HepG2 (cell line): ENCODE results near the gene NDUFB11. TPM values are rescaled to one million over a fixed set of nuclear protein-coding genes. Genes with fewer than 3 reads are reported as not detected.

Experiments used
- ATAC-seq: fragments of 200-7000 bp; cut with Tn5 transposase; 3 replicates; pipeline ENCODE4 v1.9.1; 2020; ENCODE audit warnings: mild to moderate bottlenecking, moderate library complexity
- BruUV-seq: library from RNA; stranded (reverse); fragments of 400-500 nt; replicated peaks from 2 replicates; lab custom pipeline; 2021; lab: Mats Ljungman, UMichigan
- CTCF ChIA-PET: fragments of 300-600 bp; formaldehyde crosslinking; extraction: SDS; loops from one replicate; lab custom pipeline; 2021; ENCODE audit warnings: low total read pairs, inconsistent platforms, low intra/inter-chr PET ratio; lab: Yijun Ruan, JAX
- POLR2A ChIA-PET: fragments of 350-600 bp; sonication (Branson Sonifier 250); formaldehyde crosslinking; loops from one replicate; lab custom pipeline; 2020; ENCODE audit warnings: antibody characterized with exemption, inconsistent platforms; lab: Yijun Ruan, JAX
- DNase-seq: peaks from one replicate; pipeline ENCODE4 v3.0.0-alpha.2; 2015; ENCODE audit warnings: low spot score
- FAIRE-seq: peaks from 3 replicates; lab custom pipeline; 2011; peaks lifted over from hg19 to GRCh38; lab: Jason Lieb, UNC
- H2AFZ ChIP-seq: one replicate; pipeline ENCODE4 v1.6.1; 2011; ENCODE audit warnings: low read length, inconsistent platforms
- H3K27ac ChIP-seq: fragments of 300-600 bp; 3 replicates; pipeline ENCODE4 v1.8.0; 2011; ENCODE audit warnings: mixed run types, mild to moderate bottlenecking, mixed read lengths, low read length, inconsistent platforms; ENCODE audit not compliant: insufficient read depth; ENCODE audit errors: extremely low read length
- H3K27me3 ChIP-seq, 2 experiments: fragments of 200-600 bp in 1 of 2; 2 replicates in 1 of 2; 3 replicates in 1 of 2; pipeline versions ENCODE4 v1.6.0 to v1.8.0; 2011; ENCODE audit warnings: low read length in 2 of 2, mild to moderate bottlenecking in 2 of 2, moderate library complexity in 2 of 2, inconsistent platforms in 1 of 2; ENCODE audit not compliant: insufficient read depth in 2 of 2, control insufficient read depth in 1 of 2
- H3K36me3 ChIP-seq, 2 experiments: fragments of 200-600 bp in 1 of 2; replicated peaks in 1 of 2; 2 replicates in 1 of 2; 3 replicates in 1 of 2; pipeline versions ENCODE4 v1.5.1 to v1.8.0; 2011; ENCODE audit warnings: low read length in 2 of 2, inconsistent platforms in 1 of 2; ENCODE audit not compliant: insufficient read depth in 2 of 2, control insufficient read depth in 1 of 2
- H3K4me1 ChIP-seq: 2 replicates; pipeline ENCODE4 v1.5.1; 2012; ENCODE audit warnings: low read length, inconsistent platforms; ENCODE audit not compliant: insufficient read depth
- H3K4me2 ChIP-seq: 2 replicates; pipeline ENCODE4 v1.6.0; 2011; ENCODE audit warnings: low read depth, low read length, inconsistent platforms
- H3K4me3 ChIP-seq, 3 experiments: fragments of 200-600 bp in 1 of 3; sonication (generic), shearing (Covaris generic) in 1 of 3; replicated peaks in 1 of 3; 2 replicates each; pipeline ENCODE4 v1.5.1; 2011 to 2016; ENCODE audit warnings: low read length in 3 of 3, inconsistent platforms in 2 of 3, low read depth in 2 of 3, mild to moderate bottlenecking in 2 of 3, control low read depth in 1 of 3, mixed read lengths in 1 of 3; ENCODE audit not compliant: insufficient read depth in 1 of 3
- H3K79me2 ChIP-seq: one replicate; pipeline ENCODE4 v1.6.1; 2011; ENCODE audit warnings: low read length, inconsistent platforms; ENCODE audit not compliant: insufficient read depth
- H3K9ac ChIP-seq: 2 replicates; pipeline ENCODE4 v1.6.0; 2011; ENCODE audit warnings: mild to moderate bottlenecking, low read depth, low read length, inconsistent platforms; ENCODE audit not compliant: insufficient read depth
- H3K9me3 ChIP-seq: 2 replicates; pipeline ENCODE4 v1.5.1; 2012; ENCODE audit warnings: mild to moderate bottlenecking, low read length
- H4K20me1 ChIP-seq: 2 replicates; pipeline ENCODE4 v1.6.0; 2011; ENCODE audit warnings: inconsistent platforms, mild to moderate bottlenecking, low read length, moderate library complexity; ENCODE audit not compliant: insufficient read depth
- PHF21A ChIP-seq: sonication (generic); formaldehyde crosslinking; IDR thresholded peaks from 2 replicates; pipeline ENCODE4 v1.5.0; 2020; ENCODE audit warnings: mild to moderate bottlenecking, missing genetic modification reagents
- RAD21 ChIP-seq: fragments of 450-650 bp; formaldehyde crosslinking; IDR thresholded peaks from 2 replicates; pipeline ENCODE4 v1.5.0; 2020; ENCODE audit warnings: mild to moderate bottlenecking
- SP4 ChIP-seq: sonication (generic); formaldehyde crosslinking; IDR thresholded peaks from 2 replicates; pipeline ENCODE4 v1.8.1; 2023; ENCODE audit warnings: mild to moderate bottlenecking, missing genetic modification reagents
- ZNF232 ChIP-seq: sonication (generic); formaldehyde crosslinking; IDR thresholded peaks from 2 replicates; pipeline ENCODE4 v1.4.0; 2020; ENCODE audit warnings: missing genetic modification reagents, borderline replicate concordance
- ZNF572 ChIP-seq: sonication (generic); formaldehyde crosslinking; IDR thresholded peaks from 2 replicates; pipeline ENCODE4 v1.5.1; 2020; ENCODE audit warnings: mild to moderate bottlenecking, missing genetic modification reagents
- WGBS: methylation state at CpG from one replicate; pipeline ENCODE4 v1.1.6; 2017; ENCODE audit warnings: low lambda C conversion rate; 5-methylcytosine and 5-hydroxymethylcytosine counted together
- in situ Hi-C: cut with HindIII; loops from 2 replicates; pipeline ENCODE4 v1.10.0; 2017; ENCODE audit warnings: low pct_unique_long_range_greater_than_20kb; ENCODE audit not compliant: extremely low pct_ligation_motif_present
- intact Hi-C: fragments of 100-400 bp; cut with micrococcal nuclease; formaldehyde crosslinking; loops from one replicate; pipeline ENCODE4 v1.10.0; 2022; ENCODE audit not compliant: unreplicated experiment
- polyA plus RNA-seq, 8 experiments: library from polyadenylated mRNA; depleted of rRNA in 3 of 8; stranded (reverse) in 7 of 8; unstranded in 1 of 8; fragments of >200 nt; fragmentation: Illumina TruSeq in 4 of 8; extraction: Trizol in 4 of 8; gene quantifications; 2 replicates each; pipeline versions ENCODE4 v1.2.1 to v1.2.3, GENCODE V29; 2011 to 2016; ENCODE audit warnings: low read depth in 4 of 8, missing spikeins in 1 of 8, mixed read lengths in 1 of 8; ENCODE audit not compliant: insufficient read depth in 1 of 8
- total RNA-seq, 5 experiments: library from RNA; depleted of rRNA; stranded (reverse); fragments of >200 nt; fragmentation: Illumina TruSeq; extraction: Trizol; gene quantifications; 2 replicates each; pipeline ENCODE4 v1.2.3, GENCODE V29; 2016; ENCODE audit warnings: low read depth in 1 of 5
- TF ChIP-seq, protein P1 (sequence below): IDR thresholded peaks from 2 replicates; pipeline ENCODE4 v1.6.1; 2012; ENCODE audit warnings: low read depth, low read length, improper control_type of control experiment
- TF ChIP-seq, protein P2 (sequence below): sonication (generic); formaldehyde crosslinking; IDR thresholded peaks from 2 replicates; pipeline ENCODE4 v1.4.0; 2020; ENCODE audit warnings: missing genetic modification reagents; ENCODE audit errors: not compliant biosample characterization
- TF ChIP-seq, protein P3 (sequence below): sonication (generic); formaldehyde crosslinking; IDR thresholded peaks from 2 replicates; pipeline ENCODE4 v1.5.1; 2020; ENCODE audit warnings: missing genetic modification reagents, mild to moderate bottlenecking, borderline replicate concordance
- TF ChIP-seq, protein P4 (sequence below): sonication (generic); formaldehyde crosslinking; IDR thresholded peaks from 2 replicates; pipeline ENCODE4 v1.4.0; 2020; ENCODE audit warnings: mild to moderate bottlenecking, missing genetic modification reagents

NDUFB11 gene
- total and polyA plus RNA-seq, 2 of the 13 experiments (the other 11 are each of a cell fraction or from before 2014, with no cell fraction given) = 46.6 to 100 TPM

DNA sequence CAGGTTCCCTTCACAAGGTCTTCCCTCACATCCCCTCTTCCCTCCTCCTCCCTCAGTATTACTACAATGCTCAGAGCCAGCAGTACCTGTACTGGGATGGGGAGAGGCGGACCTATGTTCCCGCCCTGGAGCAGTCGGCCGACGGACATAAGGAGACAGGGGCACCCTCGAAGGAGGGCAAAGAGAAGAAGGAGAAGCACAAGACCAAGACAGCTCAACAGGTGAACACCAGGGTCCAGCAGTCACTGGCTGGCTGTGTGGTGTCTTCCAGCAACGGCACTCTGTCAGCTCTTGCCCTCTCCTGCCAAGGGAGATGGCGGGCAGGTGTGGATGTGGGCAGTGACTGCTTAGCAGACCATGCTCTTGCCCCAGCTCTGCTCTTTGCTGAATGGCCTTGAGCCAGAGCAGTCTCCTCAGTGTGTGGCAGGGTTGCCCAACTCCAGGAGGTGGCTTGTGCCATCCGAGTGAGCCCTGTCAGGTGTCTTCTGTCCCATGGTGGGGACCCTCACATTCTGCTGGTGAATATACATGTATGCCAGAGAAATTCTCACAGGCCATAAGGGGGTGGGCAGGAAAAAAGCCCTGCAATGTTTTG lies 37.7 kb upstream of the NDUFB11 start:
- H3K27me3 ChIP-seq = no peaks in the 10 kb centered on the region
- H3K27ac ChIP-seq = no peak overlapping the region
- no TSS peak for BruUV-seq
- no peak overlapping the region for H3K4me3 ChIP-seq
- no peaks in the 10 kb centered on the region for H3K79me2 ChIP-seq
- in situ Hi-C loops (no loop called here), intact Hi-C loops (no loop called here)
- H3K4me2 ChIP-seq = no peak overlapping the region
- no peaks in the 10 kb centered on the region for H4K20me1 ChIP-seq
- H2AFZ ChIP-seq = no peak overlapping the region
- FAIRE-seq (no peak), DNase-seq (no peak), ATAC-seq (no peak)
- H3K4me1 ChIP-seq = no peaks in the 10 kb centered on the region
- ChIA-PET POLR2A (no interaction called here), CTCF (no interaction called here)
- H3K9me3 ChIP-seq = no peaks in the 10 kb centered on the region
- H3K36me3 ChIP-seq = peaks cover 17 to 19% of the 10 kb centered on the region in 2 experiments; a peak in 3 of 5 replicates
- TF ChIP-seq SP4 (CRISPR knock-in tag) (no peak), ZNF232 (no peak), ZNF572 (no peak), RAD21 (CRISPR knock-in tag) (no peak), PHF21A (CRISPR knock-in tag) (no peak)
- TF ChIP-seq, protein P1, sequence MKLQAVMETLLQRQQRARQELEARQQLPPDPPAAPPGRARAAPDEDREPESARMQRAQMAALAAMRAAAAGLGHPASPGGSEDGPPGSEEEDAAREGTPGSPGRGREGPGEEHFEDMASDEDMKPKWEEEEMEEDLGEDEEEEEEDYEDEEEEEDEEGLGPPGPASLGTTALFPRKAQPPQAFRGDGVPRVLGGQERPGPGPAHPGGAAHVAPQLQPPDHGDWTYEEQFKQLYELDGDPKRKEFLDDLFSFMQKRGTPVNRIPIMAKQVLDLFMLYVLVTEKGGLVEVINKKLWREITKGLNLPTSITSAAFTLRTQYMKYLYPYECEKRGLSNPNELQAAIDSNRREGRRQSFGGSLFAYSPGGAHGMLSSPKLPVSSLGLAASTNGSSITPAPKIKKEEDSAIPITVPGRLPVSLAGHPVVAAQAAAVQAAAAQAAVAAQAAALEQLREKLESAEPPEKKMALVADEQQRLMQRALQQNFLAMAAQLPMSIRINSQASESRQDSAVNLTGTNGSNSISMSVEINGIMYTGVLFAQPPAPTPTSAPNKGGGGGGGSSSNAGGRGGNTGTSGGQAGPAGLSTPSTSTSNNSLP = no peak
- TF ChIP-seq, protein P2, sequence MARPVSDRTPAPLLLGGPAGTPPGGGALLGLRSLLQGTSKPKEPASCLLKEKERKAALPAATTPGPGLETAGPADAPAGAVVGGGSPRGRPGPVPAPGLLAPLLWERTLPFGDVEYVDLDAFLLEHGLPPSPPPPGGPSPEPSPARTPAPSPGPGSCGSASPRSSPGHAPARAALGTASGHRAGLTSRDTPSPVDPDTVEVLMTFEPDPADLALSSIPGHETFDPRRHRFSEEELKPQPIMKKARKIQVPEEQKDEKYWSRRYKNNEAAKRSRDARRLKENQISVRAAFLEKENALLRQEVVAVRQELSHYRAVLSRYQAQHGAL (CRISPR knock-in tag) = no peak
- TF ChIP-seq, protein P3, sequence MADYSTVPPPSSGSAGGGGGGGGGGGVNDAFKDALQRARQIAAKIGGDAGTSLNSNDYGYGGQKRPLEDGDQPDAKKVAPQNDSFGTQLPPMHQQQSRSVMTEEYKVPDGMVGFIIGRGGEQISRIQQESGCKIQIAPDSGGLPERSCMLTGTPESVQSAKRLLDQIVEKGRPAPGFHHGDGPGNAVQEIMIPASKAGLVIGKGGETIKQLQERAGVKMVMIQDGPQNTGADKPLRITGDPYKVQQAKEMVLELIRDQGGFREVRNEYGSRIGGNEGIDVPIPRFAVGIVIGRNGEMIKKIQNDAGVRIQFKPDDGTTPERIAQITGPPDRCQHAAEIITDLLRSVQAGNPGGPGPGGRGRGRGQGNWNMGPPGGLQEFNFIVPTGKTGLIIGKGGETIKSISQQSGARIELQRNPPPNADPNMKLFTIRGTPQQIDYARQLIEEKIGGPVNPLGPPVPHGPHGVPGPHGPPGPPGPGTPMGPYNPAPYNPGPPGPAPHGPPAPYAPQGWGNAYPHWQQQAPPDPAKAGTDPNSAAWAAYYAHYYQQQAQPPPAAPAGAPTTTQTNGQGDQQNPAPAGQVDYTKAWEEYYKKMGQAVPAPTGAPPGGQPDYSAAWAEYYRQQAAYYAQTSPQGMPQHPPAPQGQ (CRISPR knock-in tag) = no peak
- TF ChIP-seq, protein P4, sequence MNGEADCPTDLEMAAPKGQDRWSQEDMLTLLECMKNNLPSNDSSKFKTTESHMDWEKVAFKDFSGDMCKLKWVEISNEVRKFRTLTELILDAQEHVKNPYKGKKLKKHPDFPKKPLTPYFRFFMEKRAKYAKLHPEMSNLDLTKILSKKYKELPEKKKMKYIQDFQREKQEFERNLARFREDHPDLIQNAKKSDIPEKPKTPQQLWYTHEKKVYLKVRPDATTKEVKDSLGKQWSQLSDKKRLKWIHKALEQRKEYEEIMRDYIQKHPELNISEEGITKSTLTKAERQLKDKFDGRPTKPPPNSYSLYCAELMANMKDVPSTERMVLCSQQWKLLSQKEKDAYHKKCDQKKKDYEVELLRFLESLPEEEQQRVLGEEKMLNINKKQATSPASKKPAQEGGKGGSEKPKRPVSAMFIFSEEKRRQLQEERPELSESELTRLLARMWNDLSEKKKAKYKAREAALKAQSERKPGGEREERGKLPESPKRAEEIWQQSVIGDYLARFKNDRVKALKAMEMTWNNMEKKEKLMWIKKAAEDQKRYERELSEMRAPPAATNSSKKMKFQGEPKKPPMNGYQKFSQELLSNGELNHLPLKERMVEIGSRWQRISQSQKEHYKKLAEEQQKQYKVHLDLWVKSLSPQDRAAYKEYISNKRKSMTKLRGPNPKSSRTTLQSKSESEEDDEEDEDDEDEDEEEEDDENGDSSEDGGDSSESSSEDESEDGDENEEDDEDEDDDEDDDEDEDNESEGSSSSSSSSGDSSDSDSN = no peak
- 96% methylated on average over 7 of the region's 9 CpGs for WGBS
- no peak overlapping the region for H3K9ac ChIP-seq
